Activated CD4-positive, alpha-beta T cell treated with anti-CD3 and anti-CD28 coated beads, Interleukin-2, amount 50 U/mL, for 1 hour (primary cell): Measurements from ENCODE around the gene RAP1GDS1.
A peak's percentile ranks its signal among the peaks of the same experiment; 100 is the strongest.
"Not testable (repeated sequence)": the region's sequence is repeated elsewhere in the genome, so short reads cannot be mapped to it uniquely, and the experiment has no call there.

Experiments used
- DNase-seq: peaks from one replicate; pipeline ENCODE4 v3.0.0-alpha.2; 2020

Gene RAP1GDS1

DNA sequence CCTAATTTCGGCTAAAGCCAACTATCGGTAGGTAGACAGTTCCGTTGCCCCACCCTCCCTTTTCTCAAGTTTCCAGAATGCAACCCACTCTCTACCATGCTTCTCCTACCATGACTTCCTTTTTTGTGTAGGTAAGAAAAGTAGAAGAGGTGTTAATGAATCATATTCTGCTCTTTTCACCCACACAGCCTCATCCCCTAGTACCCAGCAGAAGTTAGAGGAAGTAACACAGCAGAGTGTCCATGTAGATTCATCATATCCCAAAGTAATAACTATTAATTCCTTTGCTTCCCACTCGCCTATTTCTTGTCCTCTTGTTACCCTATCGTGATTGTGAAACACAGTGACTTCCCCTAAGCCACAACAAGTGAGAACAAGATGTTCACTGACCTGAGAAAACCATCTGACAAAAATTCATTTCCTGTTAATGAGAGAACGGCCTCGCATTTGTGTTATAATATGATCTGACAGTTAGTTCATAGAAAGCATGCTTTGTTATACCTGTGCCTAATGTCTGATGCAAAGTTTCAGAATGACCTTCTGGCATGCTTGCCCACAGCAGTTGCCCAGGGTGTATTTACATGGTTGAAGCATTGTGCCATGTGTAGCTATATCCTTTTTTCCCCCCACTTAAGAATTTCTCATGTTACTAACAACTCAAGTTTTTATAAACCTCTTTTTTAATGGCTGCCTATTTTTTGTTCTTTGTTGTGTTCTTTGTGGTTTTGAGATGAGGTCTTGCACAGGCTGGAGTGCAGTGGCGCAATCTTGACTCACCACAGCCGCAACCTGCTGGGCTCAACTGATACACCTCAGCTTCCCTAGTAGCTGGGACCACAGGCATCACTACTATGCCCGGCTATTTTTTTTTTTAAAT, 185.6 kb downstream of the RAP1GDS1 start:
- DNase-seq = peak; percentile 36

DNA sequence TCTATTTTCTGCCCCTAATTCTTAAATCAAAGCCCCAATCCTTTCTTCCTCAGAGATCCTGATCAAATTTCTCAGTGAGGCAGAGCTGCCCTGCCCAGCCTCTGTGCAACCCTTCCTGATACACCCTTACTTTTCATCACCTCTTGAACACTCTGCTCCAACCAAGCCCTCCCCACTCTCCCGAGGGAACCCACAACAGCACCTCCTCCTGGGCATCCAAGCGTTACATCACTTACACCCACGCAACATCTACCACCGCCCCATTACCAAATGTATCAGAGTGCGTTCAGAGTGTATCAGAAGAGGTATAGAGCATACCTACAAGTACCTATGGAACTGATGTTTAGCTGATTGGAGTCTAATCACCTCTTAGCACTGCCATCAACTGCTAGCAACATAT, 186.5 kb downstream of the RAP1GDS1 start:
- DNase-seq = no peak

GRCh38 chr4:98448908-98449307, 187.7 kb downstream of the RAP1GDS1 start:
- no peak for DNase-seq

- DNase-seq = no peak
These were observed 190.9 kb downstream of the RAP1GDS1 start for GRCh38 chr4:98452091-98452490.

DNA sequence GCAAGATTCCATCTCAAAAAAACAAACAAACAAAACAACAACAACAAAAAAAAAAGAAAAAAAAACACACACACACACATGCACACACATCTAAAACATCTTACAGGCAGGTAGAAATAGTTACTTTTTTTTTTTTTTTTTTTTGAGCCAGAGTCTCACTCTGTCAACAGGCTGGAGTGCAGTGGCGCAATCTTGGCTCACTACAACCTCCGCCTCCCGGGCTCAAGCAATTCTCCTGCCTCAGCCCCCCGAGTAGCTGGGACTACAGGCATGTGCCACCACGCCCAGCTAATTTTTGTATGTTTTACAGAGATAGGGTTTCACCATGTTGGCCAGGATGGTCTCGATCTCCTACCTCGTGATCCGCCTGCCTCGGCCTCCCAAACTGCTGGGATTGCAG, 196.2 kb downstream of the RAP1GDS1 start:
- not testable (repeated sequence) for DNase-seq

GRCh38 chr4:98461121-98461865, 200.1 kb downstream of the RAP1GDS1 start:
- not testable (repeated sequence) for DNase-seq

DNA sequence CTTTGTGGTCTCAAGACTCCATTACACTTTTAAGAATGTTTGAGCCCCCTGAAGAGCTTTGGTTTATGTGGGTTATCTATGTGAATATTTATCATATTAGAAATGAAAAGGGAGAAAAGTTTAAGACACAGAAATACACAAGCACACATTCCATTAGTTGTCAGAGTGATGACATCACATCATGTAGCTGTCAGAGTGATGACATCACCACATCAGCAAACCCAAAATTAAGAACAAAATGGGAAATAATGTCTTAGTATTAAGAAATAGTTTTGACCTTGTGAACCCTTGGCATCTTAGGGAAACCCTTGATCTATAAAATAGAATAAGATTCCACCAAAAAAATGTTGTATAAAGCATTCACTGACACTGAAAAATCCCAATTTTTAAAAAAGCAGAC, 201.3 kb downstream of the RAP1GDS1 start:
- no peak for DNase-seq

GRCh38 chr4:98466868-98467599, 205.8 kb downstream of the RAP1GDS1 start:
- DNase-seq = no peak

DNA sequence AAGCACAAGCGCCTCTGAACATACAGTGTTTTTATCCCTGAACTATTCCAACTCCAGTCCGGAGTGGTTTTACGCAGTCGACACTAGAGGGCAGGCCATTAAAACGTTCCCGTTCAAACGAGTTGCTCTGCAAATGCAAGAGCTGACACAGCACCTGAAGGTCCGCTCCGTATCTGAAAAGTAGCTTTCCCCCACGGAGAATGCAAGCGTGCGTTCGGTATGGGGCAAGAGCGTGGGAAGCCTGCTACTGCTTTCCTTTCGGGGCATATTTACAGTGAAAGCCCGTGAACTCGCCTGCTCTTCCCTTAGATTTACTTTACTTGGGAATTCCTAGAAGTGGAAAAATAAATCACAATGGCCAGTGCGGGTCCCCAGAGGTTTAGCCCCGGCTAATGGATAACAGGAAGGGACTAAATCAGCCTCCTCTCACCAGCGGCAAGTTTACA, 206.5 kb downstream of the RAP1GDS1 start:
- peak; percentile 63 for DNase-seq

DNA sequence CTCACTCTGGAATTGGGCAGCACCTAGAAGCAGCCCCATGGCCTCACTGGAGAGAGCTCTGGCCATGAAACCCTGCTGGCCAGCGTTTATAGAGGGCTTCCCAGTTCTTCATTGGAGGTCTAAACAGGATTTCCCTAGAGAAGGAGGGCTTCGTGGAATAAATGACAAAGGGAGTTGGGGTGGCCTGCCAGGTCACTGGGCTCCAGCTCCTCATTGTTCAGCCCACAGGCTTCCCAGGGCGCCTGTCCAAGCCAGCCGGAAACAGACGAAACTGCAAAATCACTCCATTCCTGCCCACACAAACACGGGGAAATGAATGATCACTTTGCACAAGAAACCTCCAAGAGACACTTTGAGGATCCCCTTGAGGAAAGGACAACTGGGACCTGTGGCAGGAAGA, 207.5 kb downstream of the RAP1GDS1 start:
- no peak for DNase-seq

- DNase-seq = no peak
These were observed 208.6 kb downstream of the RAP1GDS1 start for GRCh38 chr4:98469771-98470170.

DNA sequence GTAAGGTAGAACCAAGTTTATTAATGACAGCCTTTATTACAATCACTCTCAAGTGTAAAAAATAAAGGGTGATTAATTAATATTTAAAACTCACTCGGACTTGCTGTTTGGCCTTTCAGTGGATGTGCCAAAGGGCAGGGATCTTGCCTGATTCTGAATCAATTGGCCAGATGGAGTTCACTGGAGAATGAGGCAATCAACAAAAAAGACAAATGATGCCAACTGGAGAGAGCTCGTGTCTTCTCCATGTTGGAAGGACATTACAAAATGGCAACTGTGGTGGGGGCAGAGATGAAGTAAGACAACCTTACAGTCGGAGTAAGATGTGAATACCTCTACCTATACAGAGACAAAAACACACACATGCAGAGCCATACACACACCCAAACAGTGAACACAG, 209.2 kb downstream of the RAP1GDS1 start:
- DNase-seq = no peak

GRCh38 chr4:98470831-98471230, 209.6 kb downstream of the RAP1GDS1 start:
- DNase-seq = no peak

- DNase-seq = no peak
These were observed 211.9 kb downstream of the RAP1GDS1 start for GRCh38 chr4:98473046-98473445.

DNA sequence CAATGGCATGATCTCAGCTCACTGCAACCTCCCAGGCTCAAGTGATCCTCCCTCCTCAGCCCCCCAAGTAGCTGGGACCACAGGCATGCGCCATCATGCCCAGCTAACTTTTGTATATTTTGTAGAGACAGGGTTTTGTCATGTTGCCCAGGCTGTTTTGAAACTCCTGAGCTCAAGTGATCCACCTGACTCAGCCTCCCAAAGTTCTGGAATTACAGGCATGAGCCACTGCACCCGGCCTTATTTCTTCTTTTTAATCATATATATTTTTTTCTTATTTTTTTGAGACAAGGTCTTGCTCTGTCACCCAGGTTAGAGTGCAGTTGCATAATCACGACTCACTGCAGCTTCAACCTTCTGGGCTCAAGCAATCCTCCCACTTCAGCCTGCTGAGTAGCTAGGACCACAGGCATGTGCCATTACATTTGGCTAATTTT, 213.2 kb downstream of the RAP1GDS1 start:
- no peak for DNase-seq

- DNase-seq = no peak
These were observed 215.7 kb downstream of the RAP1GDS1 start for GRCh38 chr4:98476891-98477290.

DNA sequence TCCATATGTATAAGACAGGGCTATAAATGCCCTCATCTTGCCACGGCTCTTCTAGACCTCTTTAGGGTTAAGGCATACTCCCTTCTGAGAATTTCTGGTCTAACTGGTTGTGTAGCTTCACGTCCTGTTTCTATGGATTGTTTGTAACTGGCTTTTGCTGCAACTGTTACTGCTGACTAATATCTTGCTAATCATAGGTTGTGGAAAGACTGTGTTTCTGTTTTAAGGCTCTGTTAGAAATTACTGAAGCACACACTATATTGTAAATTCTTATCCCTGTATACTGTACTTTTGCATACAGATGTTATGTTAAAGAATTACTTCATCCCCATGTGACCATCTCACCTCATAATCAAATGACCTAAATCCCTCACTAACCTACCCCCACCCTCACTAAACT, 218.4 kb downstream of the RAP1GDS1 start:
- DNase-seq = not testable (repeated sequence)

GRCh38 chr4:98480535-98480934, 219.4 kb downstream of the RAP1GDS1 start:
- DNase-seq = no peak

GRCh38 chr4:98481167-98481566, 220.0 kb downstream of the RAP1GDS1 start:
- DNase-seq = no peak

GRCh38 chr4:98482503-98482846, 221.3 kb downstream of the RAP1GDS1 start:
- no peak for DNase-seq

GRCh38 chr4:98482847-98483806, 221.9 kb downstream of the RAP1GDS1 start:
- DNase-seq = no peak

DNA sequence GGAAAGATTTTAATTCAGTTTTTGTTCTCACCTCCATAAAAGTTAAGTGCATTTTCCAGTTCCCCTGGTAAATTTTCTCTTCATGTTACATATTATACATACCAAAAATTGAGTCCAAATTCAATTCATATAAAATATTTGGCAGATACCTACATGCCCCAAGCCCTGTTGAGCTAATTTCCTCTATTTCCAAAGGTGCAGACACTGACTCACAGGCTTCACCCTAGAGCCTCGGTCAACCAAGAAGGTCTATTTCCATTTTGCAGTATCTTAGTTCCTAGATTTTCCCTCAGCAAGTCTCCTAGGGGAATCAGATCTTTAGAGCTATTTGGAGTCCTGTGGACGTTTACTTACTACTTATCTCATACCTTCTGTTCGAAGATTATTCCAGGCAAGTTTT, 222.8 kb downstream of the RAP1GDS1 start:
- no peak for DNase-seq
